Epithelial cell of esophagus (primary cell): ENCODE results near the gene KCNJ5.

Source experiments
- DNase-seq: peaks from one replicate; pipeline ENCODE4 v3.0.0; 2010; ENCODE audit warnings: low read depth
- H3K4me3 ChIP-seq: 2 replicates; pipeline ENCODE4 v1.5.1; 2011; ENCODE audit warnings: mild to moderate bottlenecking, low read length, control low read depth
- TF ChIP-seq, protein P1 (sequence below): IDR thresholded peaks from 2 replicates; pipeline ENCODE4 v1.5.1; 2011; ENCODE audit warnings: low read depth, mild to moderate bottlenecking, low read length, control low read depth, inconsistent platforms; ENCODE audit not compliant: insufficient read depth; ENCODE audit errors: missing control alignments

Gene KCNJ5

GRCh38 chr11:128937480-128937879 is 46.3 kb downstream of the KCNJ5 start:
- H3K4me3 ChIP-seq, result no peak overlapping the region
- DNase-seq, result no peak
- TF ChIP-seq, protein P1, sequence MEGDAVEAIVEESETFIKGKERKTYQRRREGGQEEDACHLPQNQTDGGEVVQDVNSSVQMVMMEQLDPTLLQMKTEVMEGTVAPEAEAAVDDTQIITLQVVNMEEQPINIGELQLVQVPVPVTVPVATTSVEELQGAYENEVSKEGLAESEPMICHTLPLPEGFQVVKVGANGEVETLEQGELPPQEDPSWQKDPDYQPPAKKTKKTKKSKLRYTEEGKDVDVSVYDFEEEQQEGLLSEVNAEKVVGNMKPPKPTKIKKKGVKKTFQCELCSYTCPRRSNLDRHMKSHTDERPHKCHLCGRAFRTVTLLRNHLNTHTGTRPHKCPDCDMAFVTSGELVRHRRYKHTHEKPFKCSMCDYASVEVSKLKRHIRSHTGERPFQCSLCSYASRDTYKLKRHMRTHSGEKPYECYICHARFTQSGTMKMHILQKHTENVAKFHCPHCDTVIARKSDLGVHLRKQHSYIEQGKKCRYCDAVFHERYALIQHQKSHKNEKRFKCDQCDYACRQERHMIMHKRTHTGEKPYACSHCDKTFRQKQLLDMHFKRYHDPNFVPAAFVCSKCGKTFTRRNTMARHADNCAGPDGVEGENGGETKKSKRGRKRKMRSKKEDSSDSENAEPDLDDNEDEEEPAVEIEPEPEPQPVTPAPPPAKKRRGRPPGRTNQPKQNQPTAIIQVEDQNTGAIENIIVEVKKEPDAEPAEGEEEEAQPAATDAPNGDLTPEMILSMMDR, result no peak

- H3K4me3 ChIP-seq, result no peak overlapping the region
- DNase-seq, result no peak
- TF ChIP-seq, protein P1, result no peak
Observed at GRCh38 chr11:128938156-128938885, 47.2 kb downstream of the KCNJ5 start.

DNA sequence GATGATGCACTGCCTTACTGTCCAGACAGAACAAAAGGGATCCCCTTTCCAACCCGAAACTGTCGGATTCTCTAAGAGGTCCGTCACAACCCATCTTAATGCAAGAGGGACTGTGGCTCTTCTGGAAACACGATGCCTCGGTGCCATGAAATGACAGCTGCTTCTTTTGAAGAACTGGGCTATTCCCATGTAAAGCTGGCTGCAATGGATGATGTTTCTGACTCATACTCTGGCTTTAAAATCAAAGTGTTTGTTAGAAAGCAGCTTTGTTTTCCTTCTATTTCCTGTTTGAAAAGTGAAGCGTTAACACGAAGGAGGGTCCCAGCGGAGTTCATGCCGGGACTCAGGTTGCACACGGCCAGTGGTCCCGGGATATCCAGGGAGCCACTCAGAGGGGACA is 48.4 kb downstream of the KCNJ5 start:
- TF ChIP-seq, protein P1, result no peak
- peak; percentile 46 for DNase-seq
- H3K4me3 ChIP-seq, result no peak overlapping the region

GRCh38 chr11:128940156-128940555 is 49.0 kb downstream of the KCNJ5 start:
- peak; percentile 85 for DNase-seq
- TF ChIP-seq, protein P1, result no peak
- no peak overlapping the region for H3K4me3 ChIP-seq

DNA sequence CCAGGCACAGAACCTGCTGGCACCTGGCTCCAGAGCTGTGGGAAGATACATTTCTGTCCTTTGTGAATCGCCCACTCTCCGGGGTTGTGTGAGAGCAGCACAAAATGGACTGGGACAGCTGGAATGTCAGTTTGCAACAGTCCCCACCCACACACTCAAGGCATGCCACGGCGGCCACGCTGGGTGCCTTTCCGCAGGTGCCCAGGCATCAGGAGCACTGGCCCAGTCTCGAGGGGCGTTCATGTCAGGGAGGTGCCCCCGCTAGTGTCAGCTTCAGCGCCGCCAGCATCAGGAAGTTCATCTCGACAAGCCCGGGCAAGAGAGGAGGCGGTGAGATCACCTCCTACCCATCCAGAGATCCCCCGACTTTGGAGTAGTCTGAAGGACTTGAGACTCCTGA is 49.4 kb downstream of the KCNJ5 start:
- H3K4me3 ChIP-seq, result no peak overlapping the region
- TF ChIP-seq, protein P1, result no peak
- peak; percentile 87 for DNase-seq

GRCh38 chr11:128941110-128941509 is 50.0 kb downstream of the KCNJ5 start:
- peak overlapping the region; percentile 5 for H3K4me3 ChIP-seq
- DNase-seq, result no peak
- TF ChIP-seq, protein P1, result no peak
